ENCODE results near the gene MFGE8. TPM values are rescaled to one million over a fixed set of nuclear protein-coding genes. Genes with fewer than 3 reads are reported as not detected.

MFGE8 gene
- total and polyA plus RNA-seq, 9 of the 15 experiments (the other 6 are each of a cell fraction or from before 2014, with no cell fraction given) = 2.3 to 142 (median 62.3) TPM

GRCh38 chr15:88938802-88939485 is 25.8 kb upstream of the MFGE8 start (continued):
- TF ChIP-seq ZMIZ1 (IDR thresholded peaks at IDR 0.05; ENCODE audit: low read depth in 2 of 2, low read length in 2 of 2) (no peak), ZNF655 (CRISPR knock-in tag; IDR thresholded peaks at IDR 0.05) (no peak), ARHGAP35 (IDR thresholded peaks at IDR 0.05; ENCODE audit: partially characterized antibody) (no peak), MLX (CRISPR knock-in tag; conservative IDR thresholded peaks at IDR 0.05) (no peak), TRIM24 (IDR thresholded peaks at IDR 0.05) (peak in 1 of 2 experiments; percentile 62; a peak in 1 of 4 replicates), CBX8 (IDR thresholded peaks at IDR 0.05; ENCODE audit: borderline replicate concordance, extremely low read depth, low read depth, low read length, poor library complexity, severe bottlenecking) (no peak), HINFP (tag; conservative IDR thresholded peaks at IDR 0.05; ENCODE audit: low read depth) (0 out of 2 replicates have a peak, but pooled peaks have one; percentile 14), HDGF (IDR thresholded peaks at IDR 0.05) (peak; percentile 71; the same call in 1 of the 2 replicates), ELF4 (CRISPR knock-in tag; IDR thresholded peaks at IDR 0.05) (0 out of 2 replicates have a peak, but pooled peaks have one; percentile 65), MXI1 (IDR thresholded peaks at IDR 0.05; ENCODE audit: low read depth, low read length) (no peak), ZNF395 (CRISPR knock-in tag; IDR thresholded peaks at IDR 0.05) (peak; percentile 42; the same call in 1 of the 2 replicates), ZNF408 (CRISPR knock-in tag; IDR thresholded peaks at IDR 0.05; ENCODE audit: low read depth) (no peak), TCFL5 (CRISPR knock-in tag; conservative IDR thresholded peaks at IDR 0.05) (no peak; the same call in 1 of the 2 replicates), ARID2 (IDR thresholded peaks at IDR 0.05) (no peak), RBM22 (IDR thresholded peaks at IDR 0.05; ENCODE audit: low read depth, low read length, poor library complexity, severe bottlenecking) (no peak), ZFX (CRISPR knock-in tag; IDR thresholded peaks at IDR 0.05) (peak; percentile 91)

All from K562 (cell line).